Measurements from ENCODE around the gene MR1. TPM values are rescaled to one million over a fixed set of nuclear protein-coding genes. Genes with fewer than 3 reads are reported as not detected.
"Not testable (repeated sequence)": the region's sequence is repeated elsewhere in the genome, so short reads cannot be mapped to it uniquely, and the experiment has no call there.

The MR1 gene
- total and polyA plus RNA-seq, 8 donors = 1.1 to 11.3 (median 3.2) TPM

GRCh38 chr1:181056560-181056959 is 22.8 kb downstream of the MR1 start:
- H3K4me3 ChIP-seq = no peak overlapping the region
- no peaks in the 10 kb centered on the region for H3K36me3 ChIP-seq
- H3K27ac ChIP-seq = no peak overlapping the region
- ATAC-seq (no peak), FAIRE-seq (no peak), DNase-seq (no peak)
- intact Hi-C loops (cut with DNase I) = no loop called here
- H3K4me1 ChIP-seq = no peaks in the 10 kb centered on the region
- WGBS, 2 donors = 66 to 75% methylated on average over 6 of the region's 6 CpGs
- no peak for TF ChIP-seq CTCF (IDR thresholded peaks at IDR 0.05)
- no peaks in the 10 kb centered on the region for H3K9me3 ChIP-seq
- H3K27me3 ChIP-seq = no peaks in the 10 kb centered on the region

GRCh38 chr1:181057079-181057478 is 23.3 kb downstream of the MR1 start:
- Histone ChIP-seq H3K36me3 (no peaks in the 10 kb centered on the region), H3K27me3 (no peaks in the 10 kb centered on the region), H3K4me3 (no peak overlapping the region), H3K27ac (no peak overlapping the region), H3K4me1 (no peaks in the 10 kb centered on the region), H3K9me3 (no peaks in the 10 kb centered on the region)
- ATAC-seq = no peak
- whole genome bisulfite sequencing, 2 donors = 54 to 61% methylated on average over 3 of the region's 3 CpGs
- no peak for DNase-seq
- intact Hi-C loops (cut with DNase I) = no loop called here
- no peak for FAIRE-seq
- TF ChIP-seq CTCF (IDR thresholded peaks at IDR 0.05) = no peak

DNA sequence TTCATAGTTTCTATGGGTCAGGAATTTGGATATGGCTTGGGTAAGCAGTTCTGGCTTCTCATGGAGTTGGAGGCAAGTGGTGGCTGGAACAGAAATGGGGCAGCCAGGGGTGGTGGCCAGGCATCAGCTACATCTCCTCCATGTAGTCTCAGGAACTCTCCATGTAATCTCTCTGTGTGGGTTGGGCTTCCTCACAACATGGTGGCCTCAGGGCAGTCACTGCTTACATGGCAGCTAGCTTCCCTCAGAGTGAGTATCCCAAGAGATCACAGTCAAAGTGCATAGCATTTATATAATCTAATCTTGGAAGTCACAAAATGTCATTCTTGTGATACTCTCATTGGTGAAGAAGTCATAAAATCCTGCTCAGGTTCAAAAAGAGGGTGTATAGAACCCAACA is 25.7 kb downstream of the MR1 start:
- TF ChIP-seq CTCF (IDR thresholded peaks at IDR 0.05) = no peak

GRCh38 chr1:181060066-181060465 is 26.3 kb downstream of the MR1 start:
- intact Hi-C loops (cut with DNase I) = no loop called here
- Histone ChIP-seq H3K36me3 (no peaks in the 10 kb centered on the region), H3K27me3 (no peaks in the 10 kb centered on the region), H3K4me1 (no peaks in the 10 kb centered on the region), H3K9me3 (no peaks in the 10 kb centered on the region), H3K27ac (no peak overlapping the region), H3K4me3 (no peak overlapping the region)
- ATAC-seq = no peak
- WGBS, 2 donors = 95 to 98% methylated on average over 1 of the region's 1 CpG
- DNase-seq = no peak
- TF ChIP-seq CTCF (IDR thresholded peaks at IDR 0.05) = no peak
- FAIRE-seq = no peak

More for the DNA sequence above, 25.7 kb downstream of the MR1 start:
- Histone ChIP-seq H3K27ac (no peak overlapping the region), H3K27me3 (no peaks in the 10 kb centered on the region), H3K4me3 (no peak overlapping the region), H3K4me1 (no peaks in the 10 kb centered on the region), H3K9me3 (no peaks in the 10 kb centered on the region), H3K36me3 (no peaks in the 10 kb centered on the region)
- FAIRE-seq (no peak), DNase-seq (no peak), ATAC-seq (no peak)
- intact Hi-C loops (cut with DNase I) = no loop called here

DNA sequence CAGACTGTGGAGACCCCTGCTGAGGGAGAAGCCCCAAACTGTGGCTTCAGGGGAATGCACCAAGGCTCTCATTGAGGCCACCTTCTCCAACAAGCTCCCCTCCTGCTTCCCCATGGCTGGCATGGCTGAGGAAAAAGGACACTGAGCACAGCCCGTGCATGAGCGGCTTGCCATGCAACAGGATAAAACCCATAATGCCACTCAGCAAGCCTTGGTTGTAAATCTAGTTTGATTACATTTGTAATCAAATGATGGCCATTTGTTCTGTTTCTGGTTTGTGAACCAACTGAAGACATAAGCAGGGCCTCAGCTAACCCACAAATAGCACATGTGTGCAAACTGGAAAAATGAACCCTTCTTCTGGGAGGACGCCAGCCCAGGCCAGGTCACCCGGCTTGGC is 27.2 kb downstream of the MR1 start:
- H3K27me3 ChIP-seq; H3K4me3 ChIP-seq; H3K9me3 ChIP-seq; H3K36me3 ChIP-seq; intact Hi-C loops (cut with DNase I); DNase-seq; H3K27ac ChIP-seq; ATAC-seq; FAIRE-seq; H3K4me1 ChIP-seq: not testable (repeated sequence)
- WGBS, 2 donors = 91 to 92% methylated on average over 2 to 4 of the region's 4 CpGs

GRCh38 chr1:181061487-181061886 is 27.7 kb downstream of the MR1 start:
- Histone ChIP-seq H3K4me3 (no peak overlapping the region), H3K4me1 (no peaks in the 10 kb centered on the region), H3K27ac (no peak overlapping the region), H3K27me3 (no peaks in the 10 kb centered on the region), H3K36me3 (no peaks in the 10 kb centered on the region), H3K9me3 (no peaks in the 10 kb centered on the region)
- no peak for TF ChIP-seq CTCF (IDR thresholded peaks at IDR 0.05)
- WGBS, 2 donors = 41 to 44% methylated on average over 2 of the region's 2 CpGs
- ATAC-seq (no peak), FAIRE-seq (no peak), DNase-seq (no peak)
- intact Hi-C loops (cut with DNase I) = no loop called here
